ENCODE results near the gene ROBO1. TPM values are rescaled to one million over a fixed set of nuclear protein-coding genes. Genes with fewer than 3 reads are reported as not detected.

ROBO1 gene
- total and polyA plus RNA-seq, 2 of the 8 experiments (the other 6 are each of a cell fraction or from before 2014, with no cell fraction given) = 51.4 to 91.0 TPM

GRCh38 chr3:79378064-79378463 lies 389.7 kb downstream of the ROBO1 start:
- Histone ChIP-seq H3K4me2 (ENCODE audit: insufficient read depth in 1 of 2, low read depth in 2 of 2, low read length in 2 of 2) (no peak overlapping the region), H3K4me1 (replicated peaks in 1 of 4; ENCODE audit: control insufficient read depth in 3 of 4, insufficient read depth in 4 of 4, low read length in 3 of 4) (no peaks in the 10 kb centered on the region; a peak in 1 of 7 replicates), H4K5ac (ENCODE audit: insufficient read length, low read depth, low read length) (no peak overlapping the region), H4K8ac (ENCODE audit: extremely low read depth, insufficient read depth, low read length) (no peak overlapping the region), H2BK12ac (ENCODE audit: low read depth, low read length) (no peak overlapping the region), H3K18ac (ENCODE audit: extremely low read depth, low read length) (no peak overlapping the region), H2AK5ac (ENCODE audit: low read depth, low read length) (no peak overlapping the region), H3K23me2 (ENCODE audit: low read depth, low read length) (no peaks in the 10 kb centered on the region), H2AFZ (ENCODE audit: low read length) (no peak overlapping the region), H3K27ac (ENCODE audit: low read depth, low read length) (no peak overlapping the region), H2BK120ac (replicated peaks; ENCODE audit: low read depth, low read length) (no peak overlapping the region), H3K14ac (ENCODE audit: insufficient read length) (no peak overlapping the region), H3K9ac (replicated peaks in 1 of 4; ENCODE audit: extremely low read depth in 1 of 4, low read depth in 3 of 4, low read length in 3 of 4) (no peak overlapping the region), H3K56ac (replicated peaks; ENCODE audit: insufficient read length, low read depth, low read length) (no peak overlapping the region), H3K4ac (replicated peaks; ENCODE audit: insufficient read length, low read depth, low read length) (no peak overlapping the region), H3K36me3 (ENCODE audit: control insufficient read depth in 2 of 4, insufficient read depth in 4 of 4, low read length in 3 of 4) (no peaks in the 10 kb centered on the region), H4K91ac (replicated peaks; ENCODE audit: insufficient read length, low read length) (no peak overlapping the region), H3K4me3 (ENCODE audit: extremely low read depth in 1 of 4, insufficient read depth in 2 of 4, low read depth in 3 of 4, low read length in 4 of 4) (no peak overlapping the region), H2BK5ac (ENCODE audit: low read depth, low read length) (no peak overlapping the region), H3K23ac (ENCODE audit: insufficient read length) (no peak overlapping the region), H3K79me2 (ENCODE audit: control insufficient read depth in 1 of 2, insufficient read depth in 2 of 2, low read length in 2 of 2) (no peaks in the 10 kb centered on the region), H3K79me1 (ENCODE audit: low read depth, low read length) (no peaks in the 10 kb centered on the region), H2BK15ac (ENCODE audit: low read length) (no peak overlapping the region), H2BK20ac (ENCODE audit: low read length) (no peak overlapping the region), H4K20me1 (replicated peaks in 1 of 2; ENCODE audit: control insufficient read depth in 1 of 2, insufficient read depth in 2 of 2, low read length in 2 of 2) (no peaks in the 10 kb centered on the region), H3K27me3 (replicated peaks in 1 of 4; ENCODE audit: control insufficient read depth in 3 of 4, extremely low read depth in 1 of 4, insufficient read depth in 3 of 4, low read length in 3 of 4) (peaks cover 0 to 1% (median 0%) of the 10 kb centered on the region in 4 experiments; a peak in 1 of 7 replicates), H3K9me3 (ENCODE audit: insufficient read depth in 2 of 2, low read depth in 1 of 2, low read length in 1 of 2) (no peaks in the 10 kb centered on the region)
- TF ChIP-seq CEBPB (IDR thresholded peaks at IDR 0.05; ENCODE audit: low read depth, low read length) = peak; percentile 70; the same call in 1 of the 2 replicates
- no peak for TF ChIP-seq SP2 (IDR thresholded peaks at IDR 0.05; ENCODE audit: low read length)
- FAIRE-seq (no peak), DNase-seq (ENCODE audit: low read depth in 1 of 2, low spot score in 2 of 2) (no peak)
- POLR2A ChIA-PET (ENCODE audit: partially characterized antibody) = no interaction called here
- WGBS, 2 experiments (ENCODE audit: extremely low coverage in 1 of 2, insufficient coverage in 1 of 2, insufficient read length in 1 of 2, insufficient replicate concordance in 2 of 2, low coverage in 1 of 2, low lambda C conversion rate in 2 of 2, missing lambda C conversion rate in 1 of 2) = 95% methylated on average over 3 of the region's 3 CpGs; no CpG with 5 or more reads in 1 of the 2 experiments
- CTCF ChIA-PET (ENCODE audit: partially characterized antibody) = interaction anchor here (0.5 to 1.8 kb wide), 3 partner anchors 12 to 229 kb away, joined by 3 to 5 read pairs (median 3); no protein-coding TSS in a partner anchor
